Keratinocyte (primary cell): ENCODE results near the gene MAN2B1.

Source experiments
- EZH2 ChIP-seq: IDR thresholded peaks from one replicate; pipeline ENCODE4 v1.6.1; 2012; ENCODE audit warnings: inconsistent platforms, mild to moderate bottlenecking, low read length, moderate library complexity
- TF ChIP-seq, protein P1 (sequence below), 3 experiments: IDR thresholded peaks in 1 of 3; conservative IDR thresholded peaks in 1 of 3; optimal IDR thresholded peaks in 1 of 3; 2 replicates in 2 of 3; 3 replicates in 1 of 3; pipeline versions ENCODE3 to v1.5.1; 2011; ENCODE audit warnings: low read length in 3 of 3, mild to moderate bottlenecking in 3 of 3, moderate library complexity in 2 of 3, control low read depth in 1 of 3, inconsistent platforms in 1 of 3; ENCODE audit not compliant: insufficient read depth in 2 of 3; ENCODE audit errors: extremely low read depth in 1 of 3

DNA sequence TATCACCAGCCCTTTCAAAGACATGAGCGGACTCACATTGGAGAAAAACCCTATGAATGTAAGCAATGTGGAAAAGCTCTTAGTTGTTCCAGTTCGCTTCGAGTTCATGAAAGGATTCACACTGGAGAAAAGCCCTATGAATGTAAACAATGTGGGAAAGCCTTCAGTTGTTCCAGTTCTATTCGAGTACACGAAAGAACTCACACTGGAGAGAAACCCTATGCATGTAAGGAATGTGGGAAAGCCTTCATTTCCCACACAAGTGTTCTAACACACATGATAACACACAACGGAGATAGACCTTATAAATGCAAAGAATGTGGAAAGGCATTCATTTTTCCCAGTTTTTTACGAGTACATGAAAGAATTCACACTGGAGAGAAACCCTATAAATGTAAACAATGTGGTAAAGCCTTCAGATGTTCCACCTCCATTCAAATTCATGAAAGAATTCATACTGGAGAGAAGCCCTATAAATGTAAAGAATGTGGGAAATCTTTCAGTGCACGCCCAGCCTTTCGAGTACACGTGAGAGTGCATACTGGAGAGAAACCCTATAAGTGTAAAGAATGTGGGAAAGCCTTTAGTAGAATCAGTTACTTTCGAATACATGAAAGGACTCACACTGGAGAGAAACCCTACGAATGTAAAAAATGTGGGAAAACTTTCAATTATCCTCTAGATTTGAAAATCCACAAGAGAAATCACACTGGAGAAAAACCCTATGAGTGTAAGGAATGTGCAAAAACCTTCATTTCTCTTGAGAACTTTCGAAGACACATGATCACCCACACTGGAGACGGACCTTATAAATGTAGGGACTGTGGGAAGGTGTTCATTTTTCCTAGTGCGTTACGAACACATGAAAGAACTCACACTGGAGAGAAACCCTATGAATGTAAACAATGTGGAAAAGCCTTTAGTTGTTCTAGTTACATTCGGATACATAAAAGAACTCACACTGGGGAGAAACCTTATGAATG is 38.2 kb downstream of the MAN2B1 start:
- TF ChIP-seq EZH2, result no peak
- TF ChIP-seq, protein P1, sequence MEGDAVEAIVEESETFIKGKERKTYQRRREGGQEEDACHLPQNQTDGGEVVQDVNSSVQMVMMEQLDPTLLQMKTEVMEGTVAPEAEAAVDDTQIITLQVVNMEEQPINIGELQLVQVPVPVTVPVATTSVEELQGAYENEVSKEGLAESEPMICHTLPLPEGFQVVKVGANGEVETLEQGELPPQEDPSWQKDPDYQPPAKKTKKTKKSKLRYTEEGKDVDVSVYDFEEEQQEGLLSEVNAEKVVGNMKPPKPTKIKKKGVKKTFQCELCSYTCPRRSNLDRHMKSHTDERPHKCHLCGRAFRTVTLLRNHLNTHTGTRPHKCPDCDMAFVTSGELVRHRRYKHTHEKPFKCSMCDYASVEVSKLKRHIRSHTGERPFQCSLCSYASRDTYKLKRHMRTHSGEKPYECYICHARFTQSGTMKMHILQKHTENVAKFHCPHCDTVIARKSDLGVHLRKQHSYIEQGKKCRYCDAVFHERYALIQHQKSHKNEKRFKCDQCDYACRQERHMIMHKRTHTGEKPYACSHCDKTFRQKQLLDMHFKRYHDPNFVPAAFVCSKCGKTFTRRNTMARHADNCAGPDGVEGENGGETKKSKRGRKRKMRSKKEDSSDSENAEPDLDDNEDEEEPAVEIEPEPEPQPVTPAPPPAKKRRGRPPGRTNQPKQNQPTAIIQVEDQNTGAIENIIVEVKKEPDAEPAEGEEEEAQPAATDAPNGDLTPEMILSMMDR (optimal IDR thresholded peaks at IDR 0.05 in 1 of 3, IDR thresholded peaks at IDR 0.05 in 1 of 3, conservative IDR thresholded peaks at IDR 0.05 in 1 of 3; ENCODE audit: extremely low read depth in 1 of 3, insufficient read depth in 2 of 3, low read length in 3 of 3), result no peak
